ENCODE results near the gene MIPEP.

GRCh38 chr13:23868521-23868920 lies 20.7 kb downstream of the MIPEP start:
- TF ChIP-seq CTCF (conservative IDR thresholded peaks at IDR 0.05) (no peak), EZH2 (IDR thresholded peaks at IDR 0.05; ENCODE audit: low read depth) (no peak)

All from PC-9 (cell line).